Measurements from ENCODE around the gene MRGPRF.

Gene MRGPRF

DNA sequence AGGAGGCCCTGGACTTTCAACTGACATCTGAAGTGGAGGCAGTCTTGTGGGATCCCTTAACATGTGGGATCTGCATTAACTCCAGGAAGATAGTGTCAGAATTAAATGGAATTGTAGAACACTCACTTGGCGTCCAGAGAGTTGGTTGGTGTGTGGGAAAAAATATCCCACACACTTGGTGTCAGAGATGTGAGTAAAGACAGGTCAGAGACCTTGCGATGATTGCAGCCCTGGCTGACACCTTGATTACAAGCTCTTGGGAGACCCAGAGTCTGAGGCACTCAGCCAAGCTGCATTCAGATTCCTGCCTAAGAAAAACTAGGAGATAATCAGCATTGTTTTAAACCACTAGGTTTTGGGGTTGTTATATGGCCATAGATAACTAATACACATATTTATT lies 28.5 kb upstream of the MRGPRF start:
- no peak for TF ChIP-seq CTCF (IDR thresholded peaks at IDR 0.05; ENCODE audit: low read depth, low read length)
- no peak for DNase-seq (ENCODE audit: low read depth, low spot score)
- H3K4me3 ChIP-seq (ENCODE audit: low read depth, low read length), result no peak overlapping the region
- in situ Hi-C loops (cut with HindIII; ENCODE audit: low sequenced_read_pairs), result no loop called here

DNA sequence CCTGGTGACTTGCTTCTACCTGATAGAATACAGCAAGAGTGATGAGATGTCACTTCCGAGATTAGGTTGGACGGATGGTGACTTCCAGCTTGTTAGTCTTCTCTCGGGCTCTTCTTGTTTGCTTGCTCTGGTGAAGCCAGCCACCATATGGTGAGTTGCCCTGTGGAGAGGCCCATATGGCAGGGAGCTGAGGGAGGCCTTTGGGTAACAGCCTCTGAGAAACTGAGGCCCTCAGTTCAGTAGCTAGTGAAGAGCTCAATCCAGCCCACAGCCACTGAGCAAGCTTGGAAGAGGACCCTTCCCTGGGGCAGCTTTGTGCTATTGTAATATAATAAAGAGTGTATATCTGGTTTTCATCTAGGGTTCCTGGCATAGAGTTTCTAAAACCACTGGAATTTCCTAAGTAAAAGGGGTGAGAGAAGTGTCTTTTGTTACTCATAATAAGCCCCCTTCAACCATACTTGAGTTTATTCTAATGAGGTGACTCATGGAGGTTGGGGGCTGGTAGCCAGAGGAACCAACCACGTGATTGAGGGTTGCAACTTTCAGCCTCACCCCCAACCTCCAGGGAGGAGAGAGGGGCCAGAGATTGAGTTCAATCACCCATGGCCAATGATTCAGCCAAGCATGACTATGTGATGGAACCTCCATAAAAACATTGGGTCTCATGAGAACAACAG lies 27.7 kb upstream of the MRGPRF start:
- no peak overlapping the region for H3K4me3 ChIP-seq (ENCODE audit: low read depth, low read length)
- TF ChIP-seq CTCF (IDR thresholded peaks at IDR 0.05; ENCODE audit: low read depth, low read length), result no peak
- in situ Hi-C loops (cut with HindIII; ENCODE audit: low sequenced_read_pairs), result no loop called here
- DNase-seq (ENCODE audit: low read depth, low spot score), result peak; percentile 90

- no peak for DNase-seq (ENCODE audit: low read depth, low spot score)
- no peak overlapping the region for H3K4me3 ChIP-seq (ENCODE audit: low read depth, low read length)
- no peak for TF ChIP-seq CTCF (IDR thresholded peaks at IDR 0.05; ENCODE audit: low read depth, low read length)
- in situ Hi-C loops (cut with HindIII; ENCODE audit: low sequenced_read_pairs), result no loop called here
These were observed 27.0 kb upstream of the MRGPRF start for GRCh38 chr11:69040051-69040450.

GRCh38 chr11:69039501-69039900 lies 26.5 kb upstream of the MRGPRF start:
- no peak for TF ChIP-seq CTCF (IDR thresholded peaks at IDR 0.05; ENCODE audit: low read depth, low read length)
- no peak overlapping the region for H3K4me3 ChIP-seq (ENCODE audit: low read depth, low read length)
- peak; percentile 51 for DNase-seq (ENCODE audit: low read depth, low spot score)
- in situ Hi-C loops (cut with HindIII; ENCODE audit: low sequenced_read_pairs), result no loop called here

GRCh38 chr11:69037544-69037943 lies 24.5 kb upstream of the MRGPRF start:
- in situ Hi-C loops (cut with HindIII; ENCODE audit: low sequenced_read_pairs), result no loop called here
- no peak overlapping the region for H3K4me3 ChIP-seq (ENCODE audit: low read depth, low read length)
- TF ChIP-seq CTCF (IDR thresholded peaks at IDR 0.05; ENCODE audit: low read depth, low read length), result no peak
- no peak for DNase-seq (ENCODE audit: low read depth, low spot score)

- TF ChIP-seq CTCF (IDR thresholded peaks at IDR 0.05; ENCODE audit: low read depth, low read length), result no peak
- no peak for DNase-seq (ENCODE audit: low read depth, low spot score)
- in situ Hi-C loops (cut with HindIII; ENCODE audit: low sequenced_read_pairs), result no loop called here
- H3K4me3 ChIP-seq (ENCODE audit: low read depth, low read length), result no peak overlapping the region
These were observed 24.0 kb upstream of the MRGPRF start for GRCh38 chr11:69037074-69037473.

Data from astrocyte of the spinal cord (primary cell).